Neural cell (in vitro differentiated cells): ENCODE results near the gene ATP13A2. TPM values are rescaled to one million over a fixed set of nuclear protein-coding genes. Genes with fewer than 3 reads are reported as not detected.

ENCODE experiments used
- H2AFZ ChIP-seq: fragments of 200-600, 300-800 bp; sonication (generic), shearing (Covaris generic); 2 replicates; pipeline ENCODE4 v1.6.0; 2014; ENCODE audit warnings: low read depth, mild to moderate bottlenecking, antibody characterized with exemption, low read length, moderate library complexity
- H3F3A ChIP-seq: fragments of 200-600 bp; shearing (Covaris generic); 2 replicates; pipeline ENCODE4 v1.6.1; 2016; ENCODE audit warnings: mild to moderate bottlenecking, moderate library complexity, mixed read lengths, antibody characterized with exemption, low read length; ENCODE audit not compliant: insufficient read depth, poor library complexity, severe bottlenecking
- H3K27ac ChIP-seq: fragments of 200-600, 300-800 bp; sonication (generic), shearing (Covaris generic); 2 replicates; pipeline ENCODE4 v1.5.1; 2014; ENCODE audit warnings: mild to moderate bottlenecking, low read length, moderate library complexity
- H3K27me3 ChIP-seq: fragments of 300-800, 200-600 bp; sonication (generic), shearing (Covaris generic); 2 replicates; pipeline ENCODE4 v1.6.0; 2014; ENCODE audit warnings: mild to moderate bottlenecking, low read depth, low read length, moderate library complexity; ENCODE audit not compliant: insufficient read depth
- H3K36me3 ChIP-seq: fragments of 300-800, 200-600 bp; sonication (generic), shearing (Covaris generic); 2 replicates; pipeline ENCODE4 v1.5.1; 2014; ENCODE audit warnings: mild to moderate bottlenecking, antibody characterized with exemption, low read length, moderate library complexity; ENCODE audit not compliant: insufficient read depth
- H3K4me2 ChIP-seq: fragments of 300-800, 200-600 bp; sonication (generic), shearing (Covaris generic); 2 replicates; pipeline ENCODE4 v1.6.0; 2014; ENCODE audit warnings: mild to moderate bottlenecking, low read length
- H3K4me3 ChIP-seq: fragments of 300-800, 200-600 bp; sonication (generic), shearing (Covaris generic); 2 replicates; pipeline ENCODE4 v1.5.1; 2014; ENCODE audit warnings: mild to moderate bottlenecking, low read length, moderate library complexity
- H3K79me2 ChIP-seq: fragments of 200-600 bp; shearing (Covaris generic); replicated peaks from 2 replicates; pipeline ENCODE4 v1.6.0; 2014; ENCODE audit warnings: mild to moderate bottlenecking, low read length, moderate library complexity; ENCODE audit not compliant: insufficient read depth
- H3K9ac ChIP-seq: fragments of 300-800, 200-600 bp; sonication (generic), shearing (Covaris generic); 2 replicates; pipeline ENCODE4 v1.6.1; 2016; ENCODE audit warnings: mild to moderate bottlenecking, low read length, mixed read lengths
- H3K9me2 ChIP-seq: fragments of 200-600 bp; shearing (Covaris generic); 2 replicates; pipeline ENCODE4 v1.6.1; 2016; ENCODE audit warnings: mild to moderate bottlenecking, low read length, mixed read lengths; ENCODE audit not compliant: insufficient read depth
- H3K9me3 ChIP-seq: fragments of 200-600, 300-800 bp; sonication (generic), shearing (Covaris generic); 2 replicates; pipeline ENCODE4 v1.6.1; 2016; ENCODE audit warnings: mild to moderate bottlenecking, mixed run types, low read length, moderate library complexity, mixed read lengths
- H4K20me1 ChIP-seq: fragments of 200-600 bp; shearing (Covaris generic); 2 replicates; pipeline ENCODE4 v1.6.1; 2016; ENCODE audit warnings: mild to moderate bottlenecking, mixed run types; ENCODE audit not compliant: insufficient read depth
- EP300 ChIP-seq: fragments of 450-650 bp; conservative IDR thresholded peaks from 2 replicates; pipeline ENCODE4 v1.6.1; 2014; ENCODE audit warnings: antibody characterized with exemption, mild to moderate bottlenecking, moderate library complexity; ENCODE audit not compliant: poor library complexity, severe bottlenecking
- EZH2 ChIP-seq: fragments of 200-600, 300-800 bp; shearing (Covaris generic), sonication (generic); IDR thresholded peaks from 2 replicates; pipeline ENCODE4 v1.6.1; 2014; ENCODE audit warnings: antibody characterized with exemption, low read length, borderline replicate concordance, mild to moderate bottlenecking; ENCODE audit not compliant: insufficient read depth, poor library complexity, severe bottlenecking
- MXI1 ChIP-seq: fragments of 450-650 bp; conservative IDR thresholded peaks from 2 replicates; pipeline ENCODE4 v1.6.1; 2014; ENCODE audit warnings: antibody characterized with exemption, mild to moderate bottlenecking; ENCODE audit not compliant: poor library complexity, severe bottlenecking
- POLR2AphosphoS5 ChIP-seq: IDR thresholded peaks from 2 replicates; pipeline ENCODE4 v1.6.1; 2012
- RAD21 ChIP-seq: fragments of 450-650 bp; conservative IDR thresholded peaks from 2 replicates; pipeline ENCODE4 v1.6.1; 2014; ENCODE audit warnings: antibody characterized with exemption, mild to moderate bottlenecking, moderate library complexity
- REST ChIP-seq: IDR thresholded peaks from 2 replicates; pipeline ENCODE4 v1.6.1; 2012; ENCODE audit warnings: borderline replicate concordance
- SMC3 ChIP-seq: fragments of 450-650 bp; conservative IDR thresholded peaks from 2 replicates; pipeline ENCODE4 v1.6.1; 2014; ENCODE audit warnings: antibody characterized with exemption, mild to moderate bottlenecking, moderate library complexity; ENCODE audit not compliant: poor library complexity
- TAF1 ChIP-seq: IDR thresholded peaks from 2 replicates; pipeline ENCODE4 v1.6.1; 2012; ENCODE audit warnings: low read depth
- polyA plus RNA-seq: library from polyadenylated mRNA; depleted of rRNA; stranded (reverse); fragments of >200 nt; gene quantifications from 2 replicates; pipeline ENCODE4 v1.2.3, GENCODE V29; 2014
- TF ChIP-seq, protein P1 (sequence below): fragments of 450-650 bp; IDR thresholded peaks from 2 replicates; pipeline ENCODE4 v1.5.1; 2014; ENCODE audit warnings: antibody characterized with exemption, mild to moderate bottlenecking, moderate library complexity; ENCODE audit not compliant: poor library complexity, severe bottlenecking

Gene ATP13A2
- polyA plus RNA-seq, 1 donor from 2014 or later, result 43.3 TPM

DNA sequence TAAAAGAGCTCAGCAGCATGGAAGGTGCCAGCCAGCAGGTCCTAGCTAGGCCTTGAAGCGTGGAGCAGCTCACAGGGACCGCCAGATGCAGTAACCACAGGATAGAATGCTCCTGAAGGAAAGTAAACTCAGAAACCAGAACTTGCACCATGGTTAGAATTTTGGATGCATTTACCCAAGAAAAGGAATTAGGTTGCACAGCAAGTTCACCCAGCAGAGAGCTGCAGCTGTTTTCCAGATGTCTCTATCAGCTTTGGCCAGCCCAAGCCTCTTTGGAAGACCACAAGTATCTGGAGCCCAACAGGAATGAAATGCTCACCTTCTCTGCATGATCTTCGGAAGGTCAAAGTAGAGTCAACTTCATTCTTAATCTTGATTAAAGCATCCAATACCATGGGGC is 21.0 kb upstream of the ATP13A2 start:
- TF ChIP-seq REST (no peak), SMC3 (no peak), RAD21 (no peak), EP300 (no peak), POLR2AphosphoS5 (no peak), TAF1 (no peak), MXI1 (no peak), EZH2 (no peak)
- TF ChIP-seq, protein P1, sequence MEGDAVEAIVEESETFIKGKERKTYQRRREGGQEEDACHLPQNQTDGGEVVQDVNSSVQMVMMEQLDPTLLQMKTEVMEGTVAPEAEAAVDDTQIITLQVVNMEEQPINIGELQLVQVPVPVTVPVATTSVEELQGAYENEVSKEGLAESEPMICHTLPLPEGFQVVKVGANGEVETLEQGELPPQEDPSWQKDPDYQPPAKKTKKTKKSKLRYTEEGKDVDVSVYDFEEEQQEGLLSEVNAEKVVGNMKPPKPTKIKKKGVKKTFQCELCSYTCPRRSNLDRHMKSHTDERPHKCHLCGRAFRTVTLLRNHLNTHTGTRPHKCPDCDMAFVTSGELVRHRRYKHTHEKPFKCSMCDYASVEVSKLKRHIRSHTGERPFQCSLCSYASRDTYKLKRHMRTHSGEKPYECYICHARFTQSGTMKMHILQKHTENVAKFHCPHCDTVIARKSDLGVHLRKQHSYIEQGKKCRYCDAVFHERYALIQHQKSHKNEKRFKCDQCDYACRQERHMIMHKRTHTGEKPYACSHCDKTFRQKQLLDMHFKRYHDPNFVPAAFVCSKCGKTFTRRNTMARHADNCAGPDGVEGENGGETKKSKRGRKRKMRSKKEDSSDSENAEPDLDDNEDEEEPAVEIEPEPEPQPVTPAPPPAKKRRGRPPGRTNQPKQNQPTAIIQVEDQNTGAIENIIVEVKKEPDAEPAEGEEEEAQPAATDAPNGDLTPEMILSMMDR, result no peak
- Histone ChIP-seq H3K9me3 (no peaks in the 10 kb centered on the region), H3K9me2 (no peaks in the 10 kb centered on the region), H3K4me3 (no peak overlapping the region), H3K79me2 (no peaks in the 10 kb centered on the region), H3K27me3 (no peaks in the 10 kb centered on the region), H3K4me2 (no peak overlapping the region), H2AFZ (no peak overlapping the region), H3K27ac (no peak overlapping the region), H4K20me1 (no peaks in the 10 kb centered on the region), H3K36me3 (no peaks in the 10 kb centered on the region), H3K9ac (no peak overlapping the region), H3F3A (no peaks in the 10 kb centered on the region)

DNA sequence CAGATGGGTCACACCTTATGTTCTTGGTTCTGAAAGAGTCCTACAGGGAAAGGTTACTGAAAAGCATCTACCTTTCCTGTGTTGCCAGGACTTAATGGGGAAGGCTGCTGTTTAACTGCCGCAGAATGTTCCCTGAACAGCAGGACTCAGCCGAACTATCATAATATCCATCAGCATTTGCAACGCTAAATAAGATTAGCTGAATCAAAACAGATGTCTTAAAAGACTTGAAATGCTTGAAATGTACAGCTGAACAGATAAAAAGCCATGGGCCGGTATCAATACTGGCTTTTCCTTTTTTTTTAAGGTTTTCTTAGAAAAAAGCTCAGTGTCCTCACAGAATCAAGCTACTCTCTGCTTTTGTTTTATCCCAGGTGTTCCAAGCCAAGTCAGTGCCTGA is 19.7 kb upstream of the ATP13A2 start:
- Histone ChIP-seq H3K27me3 (no peaks in the 10 kb centered on the region), H3K4me3 (no peak overlapping the region), H3K27ac (no peak overlapping the region), H3F3A (no peaks in the 10 kb centered on the region), H3K36me3 (no peaks in the 10 kb centered on the region), H3K9ac (no peak overlapping the region), H3K79me2 (no peaks in the 10 kb centered on the region), H3K9me2 (no peaks in the 10 kb centered on the region), H4K20me1 (no peaks in the 10 kb centered on the region), H3K4me2 (no peak overlapping the region), H2AFZ (no peak overlapping the region), H3K9me3 (no peaks in the 10 kb centered on the region)
- TF ChIP-seq, protein P1, result no peak
- TF ChIP-seq POLR2AphosphoS5 (no peak), SMC3 (no peak), EP300 (no peak), EZH2 (no peak), RAD21 (no peak), TAF1 (no peak), MXI1 (no peak), REST (no peak)
